Measurements from ENCODE around the gene S100B.

DNA sequence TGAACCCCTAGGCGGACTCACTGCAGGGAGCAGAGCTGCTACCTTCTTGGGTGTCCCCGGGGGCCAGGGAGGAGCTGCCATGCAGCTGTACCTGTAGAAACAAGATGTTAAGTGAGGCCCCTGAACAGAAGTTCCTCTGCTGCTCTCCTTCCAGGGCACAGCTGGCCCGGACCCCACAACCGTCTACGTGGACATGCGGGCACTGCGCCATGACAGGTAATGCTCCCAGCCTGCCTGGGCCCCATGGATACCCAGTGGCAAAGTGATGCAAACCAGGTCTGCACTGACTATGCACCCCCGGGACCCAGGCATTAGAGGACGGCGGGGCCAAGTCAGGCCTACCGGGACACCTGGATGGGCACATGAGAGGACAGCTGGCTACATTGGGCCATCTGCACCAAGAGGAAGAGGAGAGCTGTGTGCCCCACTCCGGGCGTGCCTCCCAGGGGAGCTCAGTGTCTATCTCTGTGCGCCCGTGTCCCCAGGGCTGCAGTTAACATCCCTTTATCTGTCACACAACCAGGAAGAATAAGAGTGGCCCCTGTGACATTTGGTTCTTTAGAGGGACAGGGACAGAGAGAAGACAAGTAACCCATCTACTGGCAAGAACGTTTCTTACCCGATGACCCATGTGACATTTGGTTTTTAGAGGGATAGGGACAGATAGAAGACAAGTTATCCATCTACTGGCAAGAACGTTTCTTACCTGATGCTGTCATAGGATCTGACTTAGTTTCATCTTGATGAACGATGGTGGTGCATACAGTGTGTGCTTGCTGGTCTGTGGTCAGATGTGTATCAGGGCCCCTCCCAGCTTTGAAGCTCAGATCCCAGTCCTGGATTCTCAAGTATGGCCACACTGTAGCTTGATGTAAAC is 44.1 kb downstream of the S100B start:
- TF ChIP-seq POLR2A (IDR thresholded peaks at IDR 0.05), result no peak
- TF ChIP-seq CTCF (IDR thresholded peaks at IDR 0.05), result no peak

Data from Peyer's patch (tissue), 4 donors.